Esophagus squamous epithelium (tissue), 4 donors: ENCODE results near the gene CREB5.

Source experiments
- CTCF ChIP-seq, 6 experiments: fragments of 450-650 bp in 4 of 6; fragments of 200-600 bp in 2 of 6; sonication (generic) in 2 of 6; IDR thresholded peaks; one replicate each; pipeline ENCODE4 v1.5.1; 2016 to 2019; ENCODE audit warnings: antibody characterized with exemption in 6 of 6, mild to moderate bottlenecking in 4 of 6, moderate library complexity in 4 of 6
- POLR2A ChIP-seq, 4 donors: fragments of 450-650 bp; IDR thresholded peaks; one replicate each; pipeline ENCODE4 v1.6.1; 2017; ENCODE audit warnings: antibody characterized with exemption in 4 of 4, mild to moderate bottlenecking in 4 of 4, moderate library complexity in 3 of 4

GRCh38 chr7:28466341-28466740, 54.0 kb downstream of the CREB5 start:
- TF ChIP-seq POLR2A (IDR thresholded peaks at IDR 0.05) (no peak), CTCF (IDR thresholded peaks at IDR 0.05) (no peak)
